Brain microvascular endothelial cell (primary cell): ENCODE results near the gene CDCP2.

Experiments
- DNase-seq: peaks from one replicate; pipeline ENCODE4 v3.0.0-alpha.2; 2020
- H3K27ac ChIP-seq: fragments of 250-450 bp; sonication (Bioruptor Pico); 2 replicates; pipeline ENCODE4 v1.5.1; 2020; ENCODE audit warnings: mild to moderate bottlenecking, moderate library complexity
- H3K27me3 ChIP-seq: fragments of 250-450 bp; sonication (Bioruptor Pico); replicated peaks from 2 replicates; pipeline ENCODE4 v1.5.1; 2020; ENCODE audit warnings: mild to moderate bottlenecking
- H3K36me3 ChIP-seq: fragments of 250-450 bp; sonication (Bioruptor Pico); replicated peaks from 2 replicates; pipeline ENCODE4 v1.5.1; 2020; ENCODE audit warnings: mild to moderate bottlenecking
- H3K4me3 ChIP-seq: 2 replicates; pipeline ENCODE4 v1.5.1; 2011; ENCODE audit warnings: low read depth, mild to moderate bottlenecking, control low read depth, low read length, moderate library complexity
- CTCF ChIP-seq: IDR thresholded peaks from 2 replicates; pipeline ENCODE4 v1.5.1; 2011; ENCODE audit warnings: low read depth, mild to moderate bottlenecking, moderate library complexity, low read length, control low read depth, inconsistent platforms; ENCODE audit errors: missing control alignments
- in situ Hi-C: cut with HindIII; loops from 2 replicates; pipeline ENCODE4 v1.10.0; 2017; ENCODE audit warnings: low sequenced_read_pairs, low pct_ligation_motif_present

The CDCP2 gene

GRCh38 chr1:54124472-54124871 is 28.3 kb downstream of the CDCP2 start:
- in situ Hi-C loops, result no loop called here
- H3K36me3 ChIP-seq, result no peaks in the 10 kb centered on the region
- no peak overlapping the region for H3K4me3 ChIP-seq
- H3K27me3 ChIP-seq, result no peaks in the 10 kb centered on the region
- no peak overlapping the region for H3K27ac ChIP-seq
- TF ChIP-seq CTCF, result no peak
- no peak for DNase-seq

- Histone ChIP-seq H3K4me3 (no peak overlapping the region), H3K27me3 (no peaks in the 10 kb centered on the region), H3K27ac (no peak overlapping the region), H3K36me3 (no peaks in the 10 kb centered on the region)
- in situ Hi-C loops, result no loop called here
- no peak for TF ChIP-seq CTCF
- DNase-seq, result no peak
Measured at GRCh38 chr1:54122992-54123391, 29.8 kb downstream of the CDCP2 start.

GRCh38 chr1:54122135-54122751 is 30.6 kb downstream of the CDCP2 start:
- no peak for TF ChIP-seq CTCF
- Histone ChIP-seq H3K36me3 (no peaks in the 10 kb centered on the region), H3K27ac (no peak overlapping the region), H3K4me3 (no peak overlapping the region), H3K27me3 (no peaks in the 10 kb centered on the region)
- in situ Hi-C loops, result no loop called here
- no peak for DNase-seq

GRCh38 chr1:54121482-54122134 is 31.2 kb downstream of the CDCP2 start:
- in situ Hi-C loops, result no loop called here
- peak overlapping the region; percentile 31 for H3K4me3 ChIP-seq

GRCh38 chr1:54120698-54121481 is 31.9 kb downstream of the CDCP2 start:
- Histone ChIP-seq H3K36me3 (no peaks in the 10 kb centered on the region), H3K4me3 (peak overlapping the region; percentile 31), H3K27me3 (no peaks in the 10 kb centered on the region), H3K27ac (peak overlapping the region; percentile 38)
- TF ChIP-seq CTCF, result no peak
- in situ Hi-C loops, result no loop called here
- no peak for DNase-seq

More at GRCh38 chr1:54121482-54122134, 31.2 kb downstream of the CDCP2 start:
- Histone ChIP-seq H3K27me3 (no peaks in the 10 kb centered on the region), H3K36me3 (no peaks in the 10 kb centered on the region), H3K27ac (peak overlapping the region; percentile 38)
- DNase-seq, result peak; percentile 78
- peak; percentile 89 for TF ChIP-seq CTCF
